ENCODE measurements around the gene PHACTR1.

- TF ChIP-seq RXRA (IDR thresholded peaks at IDR 0.05), result no peak
- no peak for TF ChIP-seq CTCF (IDR thresholded peaks at IDR 0.05; ENCODE audit: low read depth, low read length, missing input control)
- TF ChIP-seq HNF4A (conservative IDR thresholded peaks at IDR 0.05), result no peak
- TF ChIP-seq RAD21 (IDR thresholded peaks at IDR 0.05), result no peak
Measured at GRCh38 chr6:13282393-13283069, 566.0 kb downstream of the PHACTR1 start.

All from liver (tissue), 3 donors.